Measurements from ENCODE around the gene SLC24A3.
"Not testable (repeated sequence)": the region's sequence is repeated elsewhere in the genome, so short reads cannot be mapped to it uniquely, and the experiment has no call there.

The SLC24A3 gene

GRCh38 chr20:19745584-19745983 lies 533.1 kb downstream of the SLC24A3 start:
- DNase-seq (ENCODE audit: low read depth in 2 of 2): no peak

GRCh38 chr20:19746396-19746795 lies 534.0 kb downstream of the SLC24A3 start:
- no peak for DNase-seq (ENCODE audit: low read depth in 2 of 2)

- DNase-seq (ENCODE audit: low read depth in 2 of 2): no peak
These were observed 535.5 kb downstream of the SLC24A3 start for GRCh38 chr20:19747903-19748302.

- DNase-seq (ENCODE audit: low read depth in 2 of 2): no peak
These were observed 536.2 kb downstream of the SLC24A3 start for GRCh38 chr20:19748681-19749080.

- no peak for DNase-seq (ENCODE audit: low read depth in 2 of 2)
These were observed 537.2 kb downstream of the SLC24A3 start for GRCh38 chr20:19749618-19750071.

- DNase-seq (ENCODE audit: low read depth in 2 of 2): no peak
These were observed 537.7 kb downstream of the SLC24A3 start for GRCh38 chr20:19750101-19750606.

GRCh38 chr20:19750907-19751636 lies 538.6 kb downstream of the SLC24A3 start:
- no peak for DNase-seq (ENCODE audit: low read depth in 2 of 2)

- not testable (repeated sequence) for DNase-seq (ENCODE audit: low read depth in 2 of 2)
These were observed 541.8 kb downstream of the SLC24A3 start for GRCh38 chr20:19754201-19754600.

GRCh38 chr20:19756761-19757486 lies 544.5 kb downstream of the SLC24A3 start:
- DNase-seq (ENCODE audit: low read depth in 2 of 2): no peak

GRCh38 chr20:19757487-19758132 lies 545.2 kb downstream of the SLC24A3 start:
- no peak for DNase-seq (ENCODE audit: low read depth in 2 of 2)

GRCh38 chr20:19758133-19758500 lies 545.7 kb downstream of the SLC24A3 start, which contains the start of gene RIN2:
RIN2 (plus strand) TSS chr20:19758258; CDS start chr20:19889602, 131,344 bp downstream.
- no peak for DNase-seq (ENCODE audit: low read depth in 2 of 2)

- DNase-seq (ENCODE audit: low read depth in 2 of 2): no peak
These were observed 546.3 kb downstream of the SLC24A3 start for GRCh38 chr20:19758501-19759331.

- DNase-seq (ENCODE audit: low read depth in 2 of 2): no peak
These were observed 547.9 kb downstream of the SLC24A3 start for GRCh38 chr20:19760371-19760721.

GRCh38 chr20:19761326-19761725 lies 548.9 kb downstream of the SLC24A3 start:
- no peak for DNase-seq (ENCODE audit: low read depth in 2 of 2)

- no peak for DNase-seq (ENCODE audit: low read depth in 2 of 2)
These were observed 549.4 kb downstream of the SLC24A3 start for GRCh38 chr20:19761841-19762240.

- no peak for DNase-seq (ENCODE audit: low read depth in 2 of 2)
These were observed 551.8 kb downstream of the SLC24A3 start for GRCh38 chr20:19764207-19764606.

- no peak for DNase-seq (ENCODE audit: low read depth in 2 of 2)
These were observed 552.8 kb downstream of the SLC24A3 start for GRCh38 chr20:19765266-19765665.

GRCh38 chr20:19765913-19766312 lies 553.5 kb downstream of the SLC24A3 start:
- no peak for DNase-seq (ENCODE audit: low read depth in 2 of 2)

GRCh38 chr20:19767070-19767469 lies 554.6 kb downstream of the SLC24A3 start:
- no peak for DNase-seq (ENCODE audit: low read depth in 2 of 2)

GRCh38 chr20:19768325-19768842 lies 555.9 kb downstream of the SLC24A3 start:
- DNase-seq (ENCODE audit: low read depth in 2 of 2): no peak

GRCh38 chr20:19769507-19769906 lies 557.1 kb downstream of the SLC24A3 start:
- DNase-seq (ENCODE audit: low read depth in 2 of 2): no peak
